GM12878 (cell line): Measurements from ENCODE around the gene FAR1.

Source experiments
- BRCA1 ChIP-seq: IDR thresholded peaks from 2 replicates; pipeline ENCODE4 v1.6.1; 2011; ENCODE audit warnings: low read depth, low read length, improper control_type of control experiment
- CTCF ChIP-seq, 3 experiments: IDR thresholded peaks in 2 of 3; conservative IDR thresholded peaks in 1 of 3; 2 replicates each; pipeline ENCODE4 v1.5.1; 2011; ENCODE audit warnings: low read depth in 3 of 3, low read length in 3 of 3, mild to moderate bottlenecking in 3 of 3, control low read depth in 2 of 3, moderate library complexity in 2 of 3, inconsistent platforms in 1 of 3, mixed read lengths in 1 of 3; ENCODE audit not compliant: control insufficient read depth in 2 of 3, insufficient read depth in 1 of 3; ENCODE audit errors: extremely low read depth in 1 of 3
- EP300 ChIP-seq, 2 experiments: fragments of 150-350 bp in 1 of 2; IDR thresholded peaks; 2 replicates each; pipeline ENCODE4 v1.6.1; 2011 to 2012; ENCODE audit warnings: low read depth in 2 of 2, low read length in 2 of 2, borderline replicate concordance in 1 of 2, improper control_type of control experiment in 1 of 2, inconsistent platforms in 1 of 2; ENCODE audit not compliant: control insufficient read depth in 1 of 2
- FOXM1 ChIP-seq: IDR thresholded peaks from 2 replicates; pipeline ENCODE4 v1.6.1; 2012; ENCODE audit warnings: low read depth, mild to moderate bottlenecking, inconsistent platforms, low read length, moderate library complexity
- JUND ChIP-seq: IDR thresholded peaks from 2 replicates; pipeline ENCODE4 v1.6.1; 2012; ENCODE audit warnings: low read depth, mild to moderate bottlenecking, low read length, improper control_type of control experiment, moderate library complexity
- SREBF2 ChIP-seq: IDR thresholded peaks from 2 replicates; pipeline ENCODE4 v1.6.1; 2012; ENCODE audit warnings: mild to moderate bottlenecking, low read length
- YY1 ChIP-seq: IDR thresholded peaks from 2 replicates; pipeline ENCODE4 v1.6.1; 2011; ENCODE audit warnings: low read depth, mild to moderate bottlenecking, low read length
- TF ChIP-seq, protein P1 (sequence below): fragments of 450-650 bp; IDR thresholded peaks from 2 replicates; pipeline ENCODE4 v1.6.1; 2016; ENCODE audit warnings: mild to moderate bottlenecking

- TF ChIP-seq JUND (no peak), SREBF2 (no peak), CTCF (IDR thresholded peaks at IDR 0.05 in 2 of 3, conservative IDR thresholded peaks at IDR 0.05 in 1 of 3; ENCODE audit: control insufficient read depth in 2 of 3, extremely low read depth in 1 of 3, insufficient read depth in 1 of 3, low read depth in 3 of 3, low read length in 3 of 3) (no peak), EP300 (IDR thresholded peaks at IDR 0.05; ENCODE audit: borderline replicate concordance in 1 of 2, control insufficient read depth in 1 of 2, low read depth in 2 of 2, low read length in 2 of 2) (no peak), YY1 (no peak), BRCA1 (no peak), FOXM1 (no peak)
- TF ChIP-seq, protein P1, sequence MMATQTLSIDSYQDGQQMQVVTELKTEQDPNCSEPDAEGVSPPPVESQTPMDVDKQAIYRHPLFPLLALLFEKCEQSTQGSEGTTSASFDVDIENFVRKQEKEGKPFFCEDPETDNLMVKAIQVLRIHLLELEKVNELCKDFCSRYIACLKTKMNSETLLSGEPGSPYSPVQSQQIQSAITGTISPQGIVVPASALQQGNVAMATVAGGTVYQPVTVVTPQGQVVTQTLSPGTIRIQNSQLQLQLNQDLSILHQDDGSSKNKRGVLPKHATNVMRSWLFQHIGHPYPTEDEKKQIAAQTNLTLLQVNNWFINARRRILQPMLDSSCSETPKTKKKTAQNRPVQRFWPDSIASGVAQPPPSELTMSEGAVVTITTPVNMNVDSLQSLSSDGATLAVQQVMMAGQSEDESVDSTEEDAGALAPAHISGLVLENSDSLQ = no peak
These were observed 29.7 kb downstream of the FAR1 start for GRCh38 chr11:13698132-13698531.
